ENCODE results near the gene AGAP5.

The AGAP5 gene

GRCh38 chr10:73648975-73649829 is 48.7 kb downstream of the AGAP5 start:
- Mint-ChIP-seq H3K27me3 (peaks cover 4% of the 10 kb centered on the region), H3K9me3 (no peaks in the 10 kb centered on the region), H3K4me1 (peaks cover 3% of the 10 kb centered on the region), H3K27ac (no peak overlapping the region), H3K4me3 (peak overlapping the region; percentile 1), H3K36me3 (no peaks in the 10 kb centered on the region)

GRCh38 chr10:73647875-73648651 is 49.8 kb downstream of the AGAP5 start:
- Mint-ChIP-seq H3K4me1 (peaks cover 6% of the 10 kb centered on the region), H3K27me3 (peaks cover 4% of the 10 kb centered on the region), H3K9me3 (no peaks in the 10 kb centered on the region)

GRCh38 chr10:73647211-73647874 is 50.6 kb downstream of the AGAP5 start:
- peaks cover 4% of the 10 kb centered on the region for H3K27me3 Mint-ChIP-seq
- peak overlapping the region; percentile 59 for H3K4me3 Mint-ChIP-seq
- no peaks in the 10 kb centered on the region for H3K9me3 Mint-ChIP-seq
- H3K36me3 Mint-ChIP-seq: no peaks in the 10 kb centered on the region
- peaks cover 6% of the 10 kb centered on the region for H3K4me1 Mint-ChIP-seq
- no peak overlapping the region for H3K27ac Mint-ChIP-seq

More at GRCh38 chr10:73647875-73648651, 49.8 kb downstream of the AGAP5 start:
- Mint-ChIP-seq H3K4me3 (peak overlapping the region; percentile 59), H3K36me3 (no peaks in the 10 kb centered on the region), H3K27ac (no peak overlapping the region)

DNA sequence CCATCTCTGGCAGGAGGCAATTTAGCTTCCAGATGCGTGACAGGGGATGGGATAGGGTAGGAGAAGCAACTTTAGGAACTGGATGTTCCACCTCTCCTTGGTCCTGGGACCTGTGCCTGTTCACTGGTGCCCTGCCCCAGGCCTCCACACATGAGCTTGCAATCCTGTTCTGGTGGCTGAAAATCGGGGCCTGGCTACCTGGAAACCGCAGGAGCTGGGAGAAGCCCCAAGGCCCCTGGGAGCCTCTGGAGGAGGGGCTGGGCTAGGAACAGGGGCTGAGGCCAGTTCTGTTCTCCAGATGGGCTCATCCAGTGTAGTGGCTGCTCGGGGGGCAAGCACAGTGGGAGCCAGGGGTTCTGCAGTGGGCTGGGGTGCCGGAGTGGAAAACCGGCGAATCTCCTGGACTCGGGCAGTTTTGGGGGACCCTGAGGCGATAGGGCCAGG is 51.3 kb downstream of the AGAP5 start:
- Mint-ChIP-seq H3K4me1 (peaks cover 6% of the 10 kb centered on the region), H3K27me3 (peaks cover 4% of the 10 kb centered on the region), H3K36me3 (no peaks in the 10 kb centered on the region), H3K9me3 (no peaks in the 10 kb centered on the region), H3K4me3 (no peak overlapping the region), H3K27ac (no peak overlapping the region)

DNA sequence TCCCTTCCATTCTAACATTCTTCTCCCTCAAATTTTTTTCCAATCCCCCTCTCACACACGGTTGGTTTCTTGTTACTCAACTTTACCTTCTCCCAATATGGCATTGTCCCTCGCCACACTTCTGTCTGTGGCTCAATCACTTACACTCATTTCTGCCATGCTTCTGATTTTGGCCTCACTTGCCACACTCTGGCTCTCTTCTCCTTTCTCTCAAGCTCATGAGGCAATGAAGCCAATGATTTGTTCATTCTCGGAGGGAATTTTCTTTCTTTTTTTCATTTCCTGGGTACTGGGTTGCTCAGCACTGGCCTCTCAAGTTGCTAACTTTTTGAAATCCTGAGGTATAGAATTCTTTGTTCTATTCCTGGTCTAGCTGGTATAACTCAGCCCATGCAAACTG is 52.7 kb downstream of the AGAP5 start:
- H3K4me3 Mint-ChIP-seq: no peak overlapping the region
- H3K36me3 Mint-ChIP-seq: no peaks in the 10 kb centered on the region
- H3K9me3 Mint-ChIP-seq: no peaks in the 10 kb centered on the region
- peaks cover 4% of the 10 kb centered on the region for H3K27me3 Mint-ChIP-seq
- H3K27ac Mint-ChIP-seq: no peak overlapping the region
- H3K4me1 Mint-ChIP-seq: peaks cover 6% of the 10 kb centered on the region

DNA sequence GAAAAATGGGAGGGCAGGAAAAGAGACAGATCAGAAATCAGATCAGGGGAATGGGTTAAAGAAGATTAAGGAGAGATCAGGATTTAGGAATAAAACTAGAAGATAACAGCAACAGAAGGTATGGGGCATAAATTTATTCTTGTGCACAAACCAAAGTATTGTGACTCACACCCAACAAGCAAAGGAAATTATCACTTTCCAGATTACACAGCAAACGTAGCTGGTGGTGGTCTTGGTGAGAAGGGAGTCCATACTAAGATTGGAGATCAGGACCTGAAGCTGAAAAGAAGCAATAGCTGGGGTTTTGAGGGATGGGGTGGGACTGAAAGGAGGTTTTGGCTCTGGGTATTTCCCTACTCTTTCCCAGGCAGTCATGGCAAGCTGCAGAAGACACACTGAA is 53.1 kb downstream of the AGAP5 start:
- Mint-ChIP-seq H3K27me3 (peaks cover 4% of the 10 kb centered on the region), H3K4me3 (no peak overlapping the region), H3K9me3 (no peaks in the 10 kb centered on the region), H3K36me3 (no peaks in the 10 kb centered on the region), H3K4me1 (peaks cover 6% of the 10 kb centered on the region), H3K27ac (no peak overlapping the region)

DNA sequence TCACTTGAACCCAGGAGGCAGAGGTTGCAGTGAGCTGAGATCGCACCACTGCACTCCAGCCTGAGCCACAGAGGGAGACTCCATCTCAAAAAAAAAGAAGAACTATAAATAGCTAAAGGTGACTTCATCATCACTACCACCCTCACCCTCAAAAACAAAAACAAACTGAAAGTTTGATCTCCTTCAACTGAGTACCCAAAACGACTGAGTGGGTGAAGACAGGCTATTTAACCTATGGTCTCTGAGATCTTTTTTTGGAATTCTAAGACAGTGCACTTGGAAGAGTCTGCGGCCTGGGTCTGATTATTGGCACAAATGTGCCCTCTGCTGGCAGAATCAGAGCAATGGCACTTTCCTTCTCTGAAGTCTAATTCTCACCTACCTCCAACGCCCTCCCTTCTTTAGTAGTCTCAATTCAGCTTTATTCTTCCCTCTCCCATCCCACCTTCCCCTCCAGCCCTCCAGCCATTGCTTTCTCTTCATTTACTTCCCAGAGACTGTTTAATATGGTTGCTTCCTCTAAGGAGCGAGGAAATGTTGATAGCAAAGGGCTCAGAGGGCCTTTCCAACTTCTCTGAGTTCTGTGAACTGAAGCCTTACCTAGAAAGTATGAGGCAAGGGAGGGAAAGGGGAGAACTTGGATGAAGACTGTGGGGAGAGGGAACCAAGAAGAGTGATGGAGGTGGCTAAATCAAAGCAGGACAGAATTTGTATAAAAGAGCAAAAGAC is 53.7 kb downstream of the AGAP5 start:
- H3K4me3 Mint-ChIP-seq: no peak overlapping the region

DNA sequence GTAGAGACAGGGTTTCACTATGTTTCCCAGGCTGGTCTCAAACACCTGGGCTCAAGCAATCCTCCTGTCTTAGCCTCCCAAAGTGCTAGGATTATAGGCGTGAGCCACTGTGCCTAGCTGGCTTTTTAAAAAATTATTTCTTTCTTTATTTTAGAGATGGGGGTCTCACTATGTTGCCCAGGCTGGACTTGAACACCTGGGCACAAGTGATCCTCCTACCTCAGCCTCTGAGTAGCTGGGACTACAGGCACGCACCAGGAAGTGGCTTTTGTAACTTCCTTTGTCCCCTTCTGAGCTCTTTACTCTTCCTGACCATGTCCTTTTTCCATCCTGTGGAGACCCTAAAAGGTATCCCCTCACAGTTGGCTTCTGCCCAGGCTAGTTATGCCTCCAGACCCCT is 54.5 kb downstream of the AGAP5 start:
- Mint-ChIP-seq H3K9me3 (no peaks in the 10 kb centered on the region), H3K4me1 (peaks cover 6% of the 10 kb centered on the region), H3K4me3 (no peak overlapping the region), H3K36me3 (no peaks in the 10 kb centered on the region), H3K27ac (no peak overlapping the region), H3K27me3 (peaks cover 4% of the 10 kb centered on the region)

More for the DNA sequence above, 53.7 kb downstream of the AGAP5 start:
- Mint-ChIP-seq H3K36me3 (no peaks in the 10 kb centered on the region), H3K27ac (no peak overlapping the region), H3K27me3 (peaks cover 4% of the 10 kb centered on the region), H3K4me1 (peaks cover 6% of the 10 kb centered on the region), H3K9me3 (no peaks in the 10 kb centered on the region)

DNA sequence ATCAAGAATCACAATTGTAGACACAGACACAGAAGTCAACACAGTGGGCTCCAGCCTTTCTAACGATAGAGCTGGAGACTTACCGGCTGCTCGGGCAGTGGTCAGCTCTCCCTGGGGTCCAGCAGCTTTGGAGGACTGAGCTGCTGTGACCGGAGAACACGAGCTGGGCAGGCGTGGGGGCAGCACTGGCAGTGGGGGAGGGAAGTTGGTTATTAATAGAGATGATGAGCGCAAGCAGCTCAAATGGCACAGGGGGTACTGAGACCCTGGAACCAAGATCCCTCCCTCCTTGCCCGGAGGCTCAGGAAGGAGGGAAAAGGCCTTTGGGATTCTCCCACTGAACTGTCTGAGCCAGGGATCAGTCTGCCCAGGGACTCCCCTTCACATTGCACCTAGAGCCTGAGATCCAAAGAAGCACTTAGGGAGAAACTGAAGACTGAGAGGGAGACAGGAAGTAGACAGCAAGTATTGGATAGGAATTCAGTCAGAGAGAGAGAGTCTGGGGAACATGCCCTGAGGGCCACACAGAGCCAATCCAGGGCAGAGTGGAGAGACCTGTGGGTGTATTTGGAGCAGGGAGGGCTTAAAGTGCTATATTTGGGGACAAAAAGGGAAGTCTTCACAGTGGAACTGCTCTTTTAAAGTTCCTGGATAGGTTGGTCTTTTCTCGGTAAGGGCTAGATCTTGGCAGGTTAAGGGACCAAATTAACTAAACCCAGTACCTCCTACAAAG is 56.4 kb downstream of the AGAP5 start, which contains the start of gene MYOZ1:
TSS of gene MYOZ1 (minus strand) at position 147 of the 733 bp plus-strand sequence. CDS start 1,457 bp downstream, outside the sequence.
- Mint-ChIP-seq H3K9me3 (no peaks in the 10 kb centered on the region), H3K4me3 (no peak within 1 kb of the TSS), H3K4me1 (peaks cover 6% of the 10 kb centered on the region), H3K27me3 (peaks cover 4% of the 10 kb centered on the region), H3K27ac (no peak within 1 kb of the TSS), H3K36me3 (no peaks in the 10 kb centered on the region)

- Mint-ChIP-seq H3K4me3 (no peak overlapping the region), H3K4me1 (peaks cover 4% of the 10 kb centered on the region), H3K9me3 (no peaks in the 10 kb centered on the region), H3K27me3 (no peaks in the 10 kb centered on the region), H3K27ac (no peak overlapping the region), H3K36me3 (no peaks in the 10 kb centered on the region)
These were observed 58.6 kb downstream of the AGAP5 start for GRCh38 chr10:73639286-73639685.

- no peaks in the 10 kb centered on the region for H3K36me3 Mint-ChIP-seq
- no peaks in the 10 kb centered on the region for H3K27me3 Mint-ChIP-seq
- H3K27ac Mint-ChIP-seq: no peak overlapping the region
- H3K9me3 Mint-ChIP-seq: no peaks in the 10 kb centered on the region
- H3K4me3 Mint-ChIP-seq: no peak overlapping the region
- H3K4me1 Mint-ChIP-seq: no peaks in the 10 kb centered on the region
These were observed 62.1 kb downstream of the AGAP5 start for GRCh38 chr10:73635781-73636180.

- H3K27me3 Mint-ChIP-seq: no peaks in the 10 kb centered on the region
- H3K27ac Mint-ChIP-seq: no peak overlapping the region
- H3K4me1 Mint-ChIP-seq: no peaks in the 10 kb centered on the region
- no peaks in the 10 kb centered on the region for H3K36me3 Mint-ChIP-seq
- H3K4me3 Mint-ChIP-seq: no peak overlapping the region
- no peaks in the 10 kb centered on the region for H3K9me3 Mint-ChIP-seq
These were observed 63.5 kb downstream of the AGAP5 start for GRCh38 chr10:73634421-73634820.

DNA sequence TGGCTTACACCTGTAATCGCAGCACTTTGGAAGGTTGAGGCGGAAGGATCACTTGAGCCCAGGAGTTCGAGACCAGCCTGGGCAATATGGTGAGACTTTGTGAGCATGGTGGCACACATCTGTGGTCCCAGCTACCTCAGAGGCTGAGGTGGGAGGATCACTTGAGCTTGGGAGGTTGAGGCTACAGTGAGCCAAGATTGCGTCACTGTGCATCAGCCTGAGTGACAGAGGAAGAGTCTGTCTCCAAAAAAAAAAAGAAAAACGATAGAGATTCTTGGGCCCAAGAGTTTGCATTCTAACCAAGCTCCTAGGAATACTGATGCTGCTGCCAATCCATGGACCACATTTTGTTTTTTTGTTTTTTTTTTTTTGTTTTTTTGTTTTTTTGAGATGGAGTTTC is 68.7 kb downstream of the AGAP5 start:
- Mint-ChIP-seq H3K4me3 (no peak overlapping the region), H3K27me3 (no peaks in the 10 kb centered on the region), H3K36me3 (peaks cover 2% of the 10 kb centered on the region), H3K9me3 (no peaks in the 10 kb centered on the region), H3K27ac (no peak overlapping the region), H3K4me1 (peaks cover 27% of the 10 kb centered on the region)

GRCh38 chr10:73628405-73628804 is 69.5 kb downstream of the AGAP5 start:
- H3K36me3 Mint-ChIP-seq: peaks cover 2% of the 10 kb centered on the region
- no peaks in the 10 kb centered on the region for H3K27me3 Mint-ChIP-seq
- peaks cover 27% of the 10 kb centered on the region for H3K4me1 Mint-ChIP-seq
- H3K27ac Mint-ChIP-seq: no peak overlapping the region
- no peak overlapping the region for H3K4me3 Mint-ChIP-seq
- no peaks in the 10 kb centered on the region for H3K9me3 Mint-ChIP-seq
